GM10266 (cell line): ENCODE data around the gene GRK1.

Experiments
- DNase-seq: peaks from one replicate; pipeline ENCODE4 v3.0.0; 2012; ENCODE audit errors: extremely low spot score
- CTCF ChIP-seq: IDR thresholded peaks from 2 replicates; pipeline ENCODE4 v1.5.1; 2012; ENCODE audit warnings: mild to moderate bottlenecking, low read depth; ENCODE audit not compliant: control insufficient read depth, insufficient read depth; ENCODE audit errors: missing control alignments

GRK1 gene

DNA sequence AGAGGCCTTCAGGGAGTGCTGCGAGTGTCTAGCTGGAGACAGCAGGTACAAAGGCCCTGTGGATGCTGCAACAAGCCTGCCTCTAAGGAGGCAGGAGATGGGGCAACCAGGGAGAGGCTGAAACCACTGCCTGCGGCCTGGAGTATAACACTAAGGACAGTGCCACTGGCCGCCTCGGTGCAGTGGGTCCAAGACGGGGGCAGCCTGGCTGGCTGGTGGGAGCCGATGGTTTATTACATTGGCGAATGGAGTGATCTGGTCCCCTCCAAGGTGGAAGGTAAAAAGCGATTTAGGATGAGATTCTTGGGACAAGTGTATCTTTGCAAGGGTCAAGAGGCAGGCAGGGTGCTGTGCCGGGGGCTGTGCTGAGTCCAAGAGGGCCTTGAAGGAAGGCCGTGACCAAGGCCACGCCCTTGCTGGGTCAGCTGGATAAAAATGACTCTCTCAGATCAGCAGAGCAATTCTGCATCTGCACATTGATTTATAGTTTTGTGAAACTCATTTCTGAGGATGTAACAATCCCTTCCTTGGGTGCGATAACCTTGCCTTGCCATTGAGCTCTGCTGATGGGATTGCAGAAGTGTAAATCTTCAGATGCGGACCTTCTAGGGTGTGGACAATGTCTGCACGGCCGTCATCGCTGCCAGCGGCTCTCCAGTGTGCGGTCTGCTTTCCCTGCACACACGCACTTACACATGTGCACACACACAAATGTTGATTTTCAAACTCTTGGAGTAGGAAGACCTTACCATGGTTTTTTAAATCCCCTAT, 98.0 kb downstream of the GRK1 start:
- TF ChIP-seq CTCF = no peak

DNA sequence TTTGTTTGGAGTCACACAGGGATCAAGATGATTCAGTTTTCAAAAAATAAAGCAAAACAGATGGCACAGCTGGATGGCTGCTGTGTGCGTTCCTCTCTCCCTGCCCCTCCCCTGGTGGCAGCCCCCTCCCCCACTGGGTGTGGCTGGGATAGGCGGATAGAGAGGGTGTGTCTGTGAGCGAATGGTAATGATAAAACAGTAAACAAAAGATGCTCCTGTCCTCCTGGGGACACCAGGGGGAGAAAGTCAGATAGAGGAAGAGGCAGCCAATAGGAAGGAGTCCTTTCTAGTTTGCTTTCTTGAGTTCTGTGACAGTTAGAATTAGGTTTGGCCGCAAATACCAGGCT, 98.5 kb downstream of the GRK1 start:
- no peak for TF ChIP-seq CTCF
- no peak for DNase-seq

More for the DNA sequence above, 98.0 kb downstream of the GRK1 start:
- DNase-seq = no peak

DNA sequence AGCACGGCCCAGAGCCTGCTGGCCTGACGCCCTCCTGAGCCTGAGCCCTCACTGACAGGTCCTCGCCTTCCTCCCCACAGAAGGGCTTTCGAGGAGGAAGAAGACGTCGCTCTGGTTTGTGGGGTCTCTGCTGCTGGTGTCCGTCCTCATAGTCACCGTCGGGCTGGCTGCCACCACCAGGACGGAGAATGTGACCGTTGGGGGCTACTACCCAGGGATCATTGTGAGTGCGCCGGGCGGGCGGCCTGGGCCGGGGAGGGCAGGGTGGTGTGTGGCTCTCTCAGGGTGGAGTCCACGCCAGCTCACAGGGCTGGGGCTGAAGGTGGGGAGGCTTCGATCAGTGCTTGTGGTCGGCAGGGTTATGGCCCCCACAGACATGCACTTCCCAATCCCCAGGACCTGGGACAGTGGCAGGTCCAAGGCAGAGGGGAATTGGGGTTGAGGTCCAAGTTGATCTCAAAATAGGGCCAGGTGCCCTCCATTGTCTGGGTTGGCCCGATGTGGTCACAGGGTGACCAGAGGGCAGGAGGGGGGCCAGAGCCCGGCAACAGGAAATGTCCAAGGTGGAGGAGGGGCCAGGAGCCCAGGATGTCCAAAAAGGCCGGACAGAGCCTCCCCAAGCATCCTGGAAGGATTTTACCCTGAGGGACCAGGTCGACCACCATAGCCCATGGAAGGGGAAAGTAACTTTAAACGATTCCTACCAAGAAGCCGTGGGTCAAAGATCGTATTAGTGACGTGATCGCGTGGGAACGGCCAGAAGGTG, 99.2 kb downstream of the GRK1 start:
- no peak for TF ChIP-seq CTCF
- DNase-seq = no peak

- DNase-seq = no peak
- TF ChIP-seq CTCF = no peak
These were observed 100.3 kb downstream of the GRK1 start for GRCh38 chr13:113767366-113767765.

GRCh38 chr13:113768018-113768905, 101.2 kb downstream of the GRK1 start:
- DNase-seq = no peak

GRCh38 chr13:113769106-113769505, 102.1 kb downstream of the GRK1 start:
- TF ChIP-seq CTCF = no peak
- no peak for DNase-seq

More at GRCh38 chr13:113768018-113768905, 101.2 kb downstream of the GRK1 start:
- TF ChIP-seq CTCF = no peak

DNA sequence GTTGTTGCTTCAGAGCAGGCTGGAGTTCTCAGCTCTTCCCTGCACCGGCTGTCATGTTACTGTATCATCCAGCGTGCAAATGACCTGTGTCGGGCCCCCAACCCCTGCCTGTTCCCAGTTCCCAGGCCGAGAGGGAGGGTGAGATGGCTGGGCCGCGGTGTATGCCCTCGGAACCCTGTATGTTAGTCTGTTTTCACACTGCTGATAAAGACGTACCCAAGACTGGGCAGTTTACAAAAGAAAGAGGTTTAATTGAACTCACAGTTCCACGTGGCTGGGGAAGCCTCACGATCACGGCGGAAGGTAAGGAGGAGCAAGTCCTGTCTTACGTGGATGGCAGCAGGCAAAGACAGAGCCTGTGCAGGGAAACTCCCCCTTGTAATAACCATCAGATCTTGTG, 102.9 kb downstream of the GRK1 start:
- no peak for DNase-seq
- no peak for TF ChIP-seq CTCF
